ENCODE results near the gene NRXN3. TPM values are rescaled to one million over a fixed set of nuclear protein-coding genes. Genes with fewer than 3 reads are reported as not detected.

The NRXN3 gene
- total and polyA plus RNA-seq, 8 donors = 1.3 to 7.6 (median 1.5) TPM

DNA sequence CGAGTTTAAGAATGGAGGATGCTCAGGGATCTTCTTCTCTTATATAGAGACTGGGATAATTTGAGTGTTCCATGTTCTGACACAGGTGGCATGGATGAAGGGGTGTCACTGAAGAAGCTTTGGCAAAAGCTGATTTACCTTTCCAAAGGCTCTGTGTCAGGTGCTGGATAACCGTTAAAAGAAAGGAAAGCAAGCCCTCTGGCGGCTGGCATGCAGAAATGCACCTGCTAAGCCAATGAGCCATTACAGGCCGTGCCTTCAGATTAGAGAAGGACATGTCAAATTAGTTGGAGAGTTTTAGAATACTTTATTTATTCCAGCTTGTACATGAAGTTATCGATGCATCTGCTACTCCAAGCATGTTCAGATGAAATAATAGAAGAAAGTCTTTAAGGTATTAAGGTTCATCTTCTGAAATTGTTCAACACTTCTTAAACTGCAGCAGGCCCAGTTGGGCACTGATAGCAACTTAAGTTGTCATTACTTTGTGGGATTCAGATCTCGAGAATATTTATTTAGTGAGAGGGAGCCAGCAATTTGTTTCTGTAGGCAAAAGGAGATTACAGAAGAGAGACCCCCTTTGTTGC is 678.2 kb downstream of the NRXN3 start:
- H3K27me3 ChIP-seq = no peaks in the 10 kb centered on the region
- intact Hi-C loops (cut with DNase I) = no loop called here
- H3K4me1 ChIP-seq = no peaks in the 10 kb centered on the region
- DNase-seq (peak in 2 of 4 donors; percentile 36 to 44), ATAC-seq (peak; percentile 86)
- H3K36me3 ChIP-seq = no peaks in the 10 kb centered on the region
- no peak overlapping the region for H3K4me3 ChIP-seq
- no peak overlapping the region for H3K27ac ChIP-seq
- H3K9me3 ChIP-seq = no peaks in the 10 kb centered on the region
- TF ChIP-seq, protein P1, sequence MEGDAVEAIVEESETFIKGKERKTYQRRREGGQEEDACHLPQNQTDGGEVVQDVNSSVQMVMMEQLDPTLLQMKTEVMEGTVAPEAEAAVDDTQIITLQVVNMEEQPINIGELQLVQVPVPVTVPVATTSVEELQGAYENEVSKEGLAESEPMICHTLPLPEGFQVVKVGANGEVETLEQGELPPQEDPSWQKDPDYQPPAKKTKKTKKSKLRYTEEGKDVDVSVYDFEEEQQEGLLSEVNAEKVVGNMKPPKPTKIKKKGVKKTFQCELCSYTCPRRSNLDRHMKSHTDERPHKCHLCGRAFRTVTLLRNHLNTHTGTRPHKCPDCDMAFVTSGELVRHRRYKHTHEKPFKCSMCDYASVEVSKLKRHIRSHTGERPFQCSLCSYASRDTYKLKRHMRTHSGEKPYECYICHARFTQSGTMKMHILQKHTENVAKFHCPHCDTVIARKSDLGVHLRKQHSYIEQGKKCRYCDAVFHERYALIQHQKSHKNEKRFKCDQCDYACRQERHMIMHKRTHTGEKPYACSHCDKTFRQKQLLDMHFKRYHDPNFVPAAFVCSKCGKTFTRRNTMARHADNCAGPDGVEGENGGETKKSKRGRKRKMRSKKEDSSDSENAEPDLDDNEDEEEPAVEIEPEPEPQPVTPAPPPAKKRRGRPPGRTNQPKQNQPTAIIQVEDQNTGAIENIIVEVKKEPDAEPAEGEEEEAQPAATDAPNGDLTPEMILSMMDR (IDR thresholded peaks at IDR 0.05) = peak; percentile 78 to 91

GRCh38 chr14:78849952-78850351 is 679.8 kb downstream of the NRXN3 start:
- no peaks in the 10 kb centered on the region for H3K9me3 ChIP-seq
- intact Hi-C loops (cut with DNase I) = no loop called here
- no peaks in the 10 kb centered on the region for H3K4me1 ChIP-seq
- TF ChIP-seq, protein P1 (IDR thresholded peaks at IDR 0.05) = no peak
- DNase-seq (no peak), ATAC-seq (no peak)
- no peak overlapping the region for H3K4me3 ChIP-seq
- no peaks in the 10 kb centered on the region for H3K27me3 ChIP-seq
- H3K36me3 ChIP-seq = no peaks in the 10 kb centered on the region
- no peak overlapping the region for H3K27ac ChIP-seq

DNA sequence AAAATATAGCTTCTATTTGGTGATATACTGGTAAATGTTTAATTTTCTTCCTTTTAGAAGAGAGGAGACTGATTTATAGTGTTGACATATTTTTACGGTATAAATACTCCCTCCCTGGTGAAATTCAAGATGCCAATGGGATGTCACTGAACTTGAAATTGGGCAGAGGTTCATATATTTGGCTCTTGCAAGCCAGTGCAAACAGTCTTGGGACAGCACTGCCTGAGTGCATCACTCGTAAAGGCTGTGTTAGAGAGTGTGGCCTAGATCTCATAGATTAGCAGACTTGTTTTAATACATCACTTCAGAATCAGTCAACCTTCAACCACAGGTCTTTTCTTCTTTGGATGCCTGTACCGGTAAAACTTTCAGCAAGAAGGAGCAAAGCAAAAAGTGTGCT is 681.0 kb downstream of the NRXN3 start:
- TF ChIP-seq, protein P1 (IDR thresholded peaks at IDR 0.05) = no peak
- DNase-seq (no peak), ATAC-seq (no peak)

GRCh38 chr14:78852040-78852439 is 681.9 kb downstream of the NRXN3 start:
- no peak for DNase-seq
- intact Hi-C loops (cut with DNase I) = no loop called here
- Histone ChIP-seq H3K27me3 (no peaks in the 10 kb centered on the region), H3K27ac (no peak overlapping the region), H3K9me3 (no peaks in the 10 kb centered on the region), H3K4me1 (no peaks in the 10 kb centered on the region), H3K4me3 (no peak overlapping the region), H3K36me3 (no peaks in the 10 kb centered on the region)
- ATAC-seq = no peak
- TF ChIP-seq, protein P1 (IDR thresholded peaks at IDR 0.05) = no peak

More for the DNA sequence above, 681.0 kb downstream of the NRXN3 start:
- Histone ChIP-seq H3K36me3 (no peaks in the 10 kb centered on the region), H3K4me1 (no peaks in the 10 kb centered on the region), H3K9me3 (no peaks in the 10 kb centered on the region), H3K4me3 (no peak overlapping the region), H3K27ac (no peak overlapping the region), H3K27me3 (no peaks in the 10 kb centered on the region)
- intact Hi-C loops (cut with DNase I) = no loop called here

DNA sequence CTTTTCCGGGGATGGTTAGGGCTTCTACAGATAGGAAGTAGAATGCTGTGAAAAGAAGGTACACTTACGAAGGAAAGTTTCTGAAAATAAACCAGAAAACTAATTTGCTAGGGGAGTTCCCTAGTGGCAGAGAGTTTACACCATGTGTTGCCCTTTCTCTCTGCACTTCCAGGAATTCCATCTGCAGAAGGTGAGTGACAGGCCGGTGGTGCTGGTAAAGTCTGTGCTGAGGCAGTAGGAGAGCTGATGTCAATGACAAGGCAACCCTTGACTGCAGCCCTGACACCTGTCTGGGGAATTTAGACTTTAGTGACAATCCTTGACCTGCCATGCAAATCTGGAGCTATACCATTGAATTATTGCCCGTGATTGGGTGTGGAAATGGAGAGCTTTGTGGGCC is 687.8 kb downstream of the NRXN3 start:
- Histone ChIP-seq H3K9me3 (no peaks in the 10 kb centered on the region), H3K4me1 (no peaks in the 10 kb centered on the region), H3K27me3 (no peaks in the 10 kb centered on the region), H3K27ac (no peak overlapping the region), H3K36me3 (no peaks in the 10 kb centered on the region), H3K4me3 (no peak overlapping the region)
- no peak for DNase-seq
- TF ChIP-seq, protein P1 (IDR thresholded peaks at IDR 0.05) = no peak
- ATAC-seq = no peak
- intact Hi-C loops (cut with DNase I) = no loop called here

Data from left lung (tissue), 10 donors.